ENCODE measurements around the gene GOLGA2.
"Not testable (repeated sequence)": the region's sequence is repeated elsewhere in the genome, so short reads cannot be mapped to it uniquely, and the experiment has no call there.

The GOLGA2 gene

DNA sequence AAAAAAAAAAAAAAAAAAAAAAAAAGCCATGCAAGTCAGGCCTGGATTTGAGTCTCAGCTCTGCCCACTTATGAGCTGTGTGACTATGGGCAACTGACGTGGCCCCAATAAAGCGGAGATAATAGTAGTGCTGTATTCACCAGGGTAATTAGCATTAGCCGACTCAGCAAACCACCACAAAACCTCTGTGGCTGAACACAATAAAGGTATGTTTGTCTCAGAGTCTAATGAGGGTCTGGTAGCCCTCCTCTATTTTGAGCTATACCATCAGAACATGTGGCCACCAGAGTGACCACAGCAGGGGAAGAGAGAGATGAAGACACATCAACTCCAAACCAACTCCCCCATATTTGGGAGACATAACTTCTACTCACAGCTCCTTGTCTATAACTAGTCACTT, 16.2 kb upstream of the GOLGA2 start:
- no peak for DNase-seq (ENCODE audit: low read depth in 2 of 2)

DNA sequence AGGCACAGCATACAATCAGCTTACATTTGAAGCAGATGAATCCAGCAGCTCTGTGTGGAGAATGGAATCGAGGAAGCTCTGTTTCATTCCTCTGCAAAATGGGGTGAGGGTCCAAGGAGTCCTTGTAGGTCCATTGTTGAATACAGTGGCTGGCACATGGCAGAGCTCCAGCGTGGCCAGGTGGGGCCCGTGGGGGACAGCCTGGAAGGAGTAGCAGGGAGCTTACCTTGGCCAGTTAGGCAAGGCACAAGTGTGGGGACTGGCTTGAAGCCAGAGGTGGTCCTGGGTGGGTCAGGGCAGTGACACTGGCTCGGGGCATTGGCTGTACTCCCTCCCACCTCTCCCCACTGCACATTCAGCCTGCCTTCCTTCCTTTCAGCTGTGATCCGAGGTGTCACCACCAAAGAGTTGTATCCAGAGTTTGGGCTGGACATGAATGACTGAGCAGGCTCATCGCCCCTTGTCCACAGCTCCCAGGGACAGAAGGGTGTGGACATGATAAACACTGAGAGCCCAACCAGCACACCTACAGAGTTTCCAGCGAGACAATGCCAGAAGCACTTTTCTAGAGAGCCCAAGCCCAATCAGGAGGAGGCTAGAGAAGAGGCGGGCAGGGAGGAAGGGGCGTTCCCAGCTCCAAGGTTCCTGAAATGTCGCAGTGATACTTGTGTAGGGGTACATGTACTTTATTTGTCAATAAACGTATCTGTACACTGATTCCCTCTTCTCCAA, 12.6 kb upstream of the GOLGA2 start:
- DNase-seq (ENCODE audit: low read depth in 2 of 2), result no peak

DNA sequence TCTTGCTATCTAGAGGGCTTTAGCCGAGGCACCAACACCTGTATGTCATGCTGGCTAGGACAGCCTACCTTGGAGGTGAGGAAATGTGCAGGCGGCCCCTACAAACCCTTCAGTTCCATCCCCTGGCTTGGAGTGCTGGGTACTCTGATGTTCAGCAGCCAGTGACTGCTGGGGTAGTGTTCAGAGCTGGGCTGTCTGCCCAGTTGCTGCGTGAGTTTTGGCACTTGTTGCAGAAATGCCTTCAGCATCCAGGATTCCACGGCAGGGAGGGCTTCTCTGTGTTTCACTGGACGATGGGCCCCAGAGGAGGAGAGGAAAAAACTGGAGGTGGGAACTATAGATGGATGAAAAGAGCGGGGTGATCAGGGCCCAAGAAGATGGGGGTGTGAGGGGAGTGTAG, 10.6 kb upstream of the GOLGA2 start:
- no peak for DNase-seq (ENCODE audit: low read depth in 2 of 2)

DNA sequence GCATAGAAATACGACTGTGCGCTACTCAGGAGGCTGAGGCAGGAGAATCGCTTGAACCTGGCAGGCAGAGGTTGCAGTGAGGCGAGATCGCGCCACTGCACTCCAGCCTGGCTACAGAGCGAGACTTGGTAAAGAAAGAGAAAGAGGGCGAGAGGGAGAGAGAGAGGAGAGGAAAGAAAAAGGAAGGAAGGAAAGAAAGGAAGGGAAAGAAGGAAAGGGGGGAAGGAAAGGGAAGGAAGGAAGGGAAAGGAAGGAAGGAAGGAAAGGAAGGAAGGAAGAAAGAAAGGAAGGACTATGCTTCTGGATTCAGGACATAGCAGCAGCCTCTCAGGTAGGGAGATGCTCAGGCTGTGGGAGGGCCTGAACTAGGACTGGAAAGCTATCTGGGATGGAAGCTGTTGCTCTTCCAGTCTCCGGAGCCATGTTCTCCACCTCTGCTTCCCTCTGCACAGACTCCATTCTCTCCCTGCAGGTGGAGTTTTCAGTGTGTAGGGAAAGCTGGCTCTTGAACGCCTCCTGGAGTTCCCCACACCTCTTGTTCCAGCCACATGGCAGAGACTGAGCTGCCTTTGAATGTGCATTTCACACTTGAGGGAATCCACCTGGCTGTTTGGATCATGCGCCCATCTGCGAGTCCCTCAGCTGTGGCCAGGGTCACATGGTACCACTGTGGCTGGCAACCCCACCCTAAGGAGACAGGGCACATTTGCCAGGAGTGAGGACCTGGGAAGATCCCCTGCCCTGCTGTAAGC, 9.4 kb upstream of the GOLGA2 start:
- DNase-seq (ENCODE audit: low read depth in 2 of 2), result no peak

DNA sequence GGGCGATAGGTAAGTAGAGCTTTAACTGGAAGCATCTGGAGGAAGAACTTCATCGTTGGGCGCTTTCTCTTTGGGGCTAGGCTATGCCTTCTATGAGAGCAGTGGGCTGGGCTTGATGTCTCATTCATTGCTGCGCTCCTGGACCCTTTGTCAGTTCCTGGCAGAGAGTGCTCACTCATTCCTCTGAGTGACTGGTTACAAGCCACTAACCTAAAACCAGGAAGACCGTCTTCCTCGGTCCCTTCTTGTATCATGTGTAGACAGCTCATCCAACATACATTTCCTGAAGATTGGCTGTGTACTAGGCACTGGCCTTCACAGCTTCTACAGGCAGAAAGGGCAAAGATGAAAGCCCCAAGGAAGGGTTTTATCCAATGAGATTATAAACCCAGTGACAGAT, 6.7 kb upstream of the GOLGA2 start:
- no peak for DNase-seq (ENCODE audit: low read depth in 2 of 2)

DNA sequence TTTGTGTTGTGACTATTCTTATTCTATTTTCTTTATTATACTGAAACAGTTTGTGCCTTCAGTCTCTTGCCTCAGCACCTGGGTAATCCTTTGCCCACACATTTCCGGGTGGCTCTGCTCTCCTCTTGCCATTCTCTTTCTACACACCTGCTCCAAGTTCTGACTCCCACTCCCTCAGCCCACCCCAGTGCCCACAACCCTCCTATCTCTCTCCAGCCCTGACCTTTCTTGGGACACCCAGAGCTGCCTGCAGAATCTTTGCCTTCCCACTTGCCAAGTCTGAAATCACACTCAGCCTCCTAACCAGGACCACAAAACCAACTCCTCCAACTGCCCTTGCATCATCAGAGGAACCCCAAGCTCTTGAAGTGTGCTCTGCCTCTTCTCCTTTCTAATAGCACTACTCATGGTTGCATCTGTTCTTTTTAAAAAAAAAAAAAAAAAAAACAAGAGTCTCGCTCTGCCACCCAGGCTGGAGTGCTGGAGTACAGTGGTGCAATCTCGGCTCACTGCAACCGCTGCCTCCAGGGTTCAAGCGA, 4.3 kb upstream of the GOLGA2 start:
- no peak for DNase-seq (ENCODE audit: low read depth in 2 of 2)

DNA sequence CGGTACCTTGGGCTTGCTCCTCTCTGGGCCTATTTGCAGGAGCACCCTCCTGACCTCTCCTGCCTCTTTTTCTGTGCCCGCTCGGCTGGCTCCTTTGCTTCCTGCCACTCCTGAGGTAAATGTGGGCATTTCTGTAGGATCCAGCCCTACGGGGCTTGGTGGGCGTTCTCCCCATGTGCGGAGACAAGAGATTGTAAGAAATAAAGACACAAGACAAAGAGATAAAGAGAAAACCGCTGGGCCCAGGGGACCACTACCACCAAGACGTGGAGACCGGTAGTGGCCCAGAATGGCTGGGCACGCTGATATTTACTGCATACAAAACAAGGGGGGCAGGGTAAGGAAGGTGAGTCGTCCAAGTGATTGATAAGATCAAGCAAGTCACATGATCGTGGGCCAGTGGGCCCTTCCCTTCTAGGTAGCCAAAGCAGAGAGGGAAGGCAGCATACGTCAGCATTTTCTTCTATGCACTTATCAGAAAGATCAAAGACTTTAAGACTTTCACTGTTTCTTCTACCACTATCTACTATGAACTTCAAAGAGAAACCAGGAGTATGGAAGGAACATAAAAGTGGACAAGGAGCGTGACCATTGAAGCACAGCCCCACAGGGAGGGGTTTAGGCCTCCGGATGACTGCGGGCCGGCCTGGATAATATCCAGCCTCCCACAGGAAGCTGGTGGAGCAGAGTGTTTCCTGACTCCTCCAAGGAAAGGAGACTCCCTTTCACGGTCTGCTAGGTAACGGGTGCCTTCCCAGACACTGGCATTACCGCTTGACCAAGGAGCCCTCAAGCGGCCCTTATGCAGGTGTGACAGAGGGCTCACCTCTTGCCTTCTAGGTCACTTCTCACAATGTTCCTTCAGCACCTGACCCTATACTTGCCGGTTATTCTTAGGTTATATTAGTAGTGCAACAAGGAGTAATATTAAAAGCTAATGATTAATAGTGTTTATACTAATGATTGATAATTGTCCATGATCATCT, 3.6 kb upstream of the GOLGA2 start:
- DNase-seq (ENCODE audit: low read depth in 2 of 2), result not testable (repeated sequence)

DNA sequence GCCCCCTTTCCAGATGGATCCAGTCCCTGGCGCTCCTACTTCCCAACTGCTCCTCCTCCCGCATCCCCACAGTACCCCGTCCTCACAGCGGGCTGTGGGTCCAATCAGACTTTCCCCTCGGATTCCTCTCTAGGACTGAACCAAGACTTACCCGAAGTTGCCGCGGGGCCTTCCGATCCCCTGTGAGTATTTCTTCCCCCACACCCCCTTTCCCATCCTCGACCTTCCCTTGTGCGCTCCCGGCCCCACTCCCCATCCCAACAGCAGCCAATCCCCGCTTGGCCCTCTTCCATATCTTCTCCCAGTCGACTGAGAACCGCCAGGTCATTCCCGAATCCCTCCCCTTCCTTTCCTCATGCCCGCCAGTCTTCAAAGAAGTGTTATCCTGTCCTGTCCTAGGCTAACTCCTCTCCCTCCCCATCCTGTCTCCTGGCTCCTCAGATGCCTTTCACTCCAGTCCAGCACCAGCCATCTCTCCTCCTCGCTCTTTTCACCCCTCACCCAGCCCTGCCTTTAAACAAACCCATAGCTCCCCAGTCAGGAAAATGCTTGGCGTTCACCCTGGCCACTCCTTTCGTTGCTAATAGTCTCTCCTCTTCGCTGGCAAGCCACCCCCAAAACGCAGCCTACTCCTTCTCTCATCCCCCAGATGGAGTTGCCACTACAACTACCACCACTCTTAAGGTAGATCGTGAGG, 915 bp upstream of the GOLGA2 start:
- no peak for DNase-seq (ENCODE audit: low read depth in 2 of 2)

DNA sequence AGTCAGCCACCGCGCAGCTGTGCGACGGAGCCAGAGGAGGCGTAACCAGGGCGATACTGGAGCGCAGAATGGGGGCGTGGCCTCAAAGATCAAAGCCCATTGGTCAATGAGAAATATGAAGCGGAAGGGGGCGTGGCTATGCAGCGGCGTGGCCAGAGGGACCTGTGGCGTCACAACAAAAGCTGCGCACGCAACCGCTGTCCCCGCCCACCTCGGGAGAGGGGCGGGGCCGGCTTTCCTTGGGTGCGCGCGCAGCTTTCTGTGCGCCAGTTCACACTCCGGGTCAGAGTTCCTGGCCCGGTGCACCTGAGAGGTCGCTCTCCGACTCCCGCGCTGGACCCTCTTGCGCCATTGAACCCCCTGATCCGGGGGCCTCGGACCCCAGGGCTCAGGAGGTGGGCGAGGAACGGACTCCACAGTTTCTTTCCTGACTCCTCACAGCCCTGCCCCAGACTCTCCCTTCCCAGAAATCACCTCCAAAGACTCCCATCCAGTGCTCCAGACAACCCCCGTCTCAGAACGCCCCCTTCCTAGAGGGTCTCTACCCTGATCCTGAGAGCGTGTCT, 284 bp upstream of the GOLGA2 start, which contains the start of gene SWI5:
TSS of gene SWI5 (plus strand) at position 269 of the 566 bp plus-strand sequence.
- peak; percentile 99 to 100 for DNase-seq (ENCODE audit: low read depth in 2 of 2)

DNA sequence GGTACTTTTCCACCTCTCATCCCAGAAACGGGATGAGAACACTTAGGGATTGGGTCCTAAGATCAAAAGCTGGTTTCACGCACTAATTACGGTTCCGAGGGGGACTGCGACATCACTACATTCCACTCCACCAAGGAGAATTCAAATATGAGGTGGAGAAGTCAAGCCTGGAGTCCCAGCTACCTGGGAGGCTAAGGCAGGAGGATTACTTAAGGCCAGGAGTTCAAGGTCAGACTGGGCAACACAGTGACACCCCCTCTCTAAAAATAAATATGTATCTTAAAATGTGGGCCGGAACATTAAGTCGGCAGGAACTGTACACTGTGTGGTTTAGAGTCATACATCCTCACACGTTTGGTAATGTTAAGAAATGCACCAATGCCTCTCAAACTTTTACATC, 1.6 kb downstream of the GOLGA2 start:
- no peak for DNase-seq (ENCODE audit: low read depth in 2 of 2)

DNA sequence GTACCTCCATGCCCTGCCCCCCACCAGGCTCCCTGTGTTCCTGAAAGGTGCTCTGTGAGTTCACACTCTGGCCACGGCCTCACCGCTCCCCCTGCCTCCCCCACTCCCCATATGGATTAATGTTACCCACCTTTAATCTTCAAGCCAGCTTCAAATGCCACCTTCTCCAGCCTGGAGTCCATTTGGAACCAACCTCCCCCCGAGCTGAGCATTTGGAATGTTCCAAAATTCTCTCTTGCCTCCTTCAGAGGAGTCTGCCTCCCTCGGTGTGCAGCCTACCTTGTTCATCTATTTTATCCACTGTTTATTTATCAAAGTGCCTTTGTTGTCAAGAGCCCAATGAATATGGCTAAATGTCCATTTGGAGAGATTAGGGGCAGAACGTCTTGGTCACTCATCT, 4.3 kb downstream of the GOLGA2 start:
- DNase-seq (ENCODE audit: low read depth in 2 of 2), result no peak

DNA sequence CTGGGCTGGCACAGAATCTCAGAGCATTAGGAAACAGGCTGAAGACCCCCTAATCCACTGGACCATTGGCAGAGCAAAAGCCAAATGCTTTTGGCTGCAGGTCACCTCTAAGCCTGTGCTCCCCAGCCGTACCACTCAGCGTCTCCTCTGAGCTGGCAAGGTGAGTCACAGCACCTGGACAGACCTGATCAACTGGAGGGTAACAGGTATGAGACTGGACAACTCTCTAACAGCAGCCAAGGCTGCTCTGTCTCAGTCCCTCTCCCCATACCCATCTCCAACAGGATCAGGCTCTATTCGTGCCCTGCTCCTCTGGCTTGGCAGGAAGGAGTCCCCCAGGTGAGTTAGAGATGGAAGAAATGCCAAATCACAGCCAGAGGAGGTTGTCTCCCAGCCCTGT, 4.7 kb downstream of the GOLGA2 start:
- DNase-seq (ENCODE audit: low read depth in 2 of 2), result no peak

DNA sequence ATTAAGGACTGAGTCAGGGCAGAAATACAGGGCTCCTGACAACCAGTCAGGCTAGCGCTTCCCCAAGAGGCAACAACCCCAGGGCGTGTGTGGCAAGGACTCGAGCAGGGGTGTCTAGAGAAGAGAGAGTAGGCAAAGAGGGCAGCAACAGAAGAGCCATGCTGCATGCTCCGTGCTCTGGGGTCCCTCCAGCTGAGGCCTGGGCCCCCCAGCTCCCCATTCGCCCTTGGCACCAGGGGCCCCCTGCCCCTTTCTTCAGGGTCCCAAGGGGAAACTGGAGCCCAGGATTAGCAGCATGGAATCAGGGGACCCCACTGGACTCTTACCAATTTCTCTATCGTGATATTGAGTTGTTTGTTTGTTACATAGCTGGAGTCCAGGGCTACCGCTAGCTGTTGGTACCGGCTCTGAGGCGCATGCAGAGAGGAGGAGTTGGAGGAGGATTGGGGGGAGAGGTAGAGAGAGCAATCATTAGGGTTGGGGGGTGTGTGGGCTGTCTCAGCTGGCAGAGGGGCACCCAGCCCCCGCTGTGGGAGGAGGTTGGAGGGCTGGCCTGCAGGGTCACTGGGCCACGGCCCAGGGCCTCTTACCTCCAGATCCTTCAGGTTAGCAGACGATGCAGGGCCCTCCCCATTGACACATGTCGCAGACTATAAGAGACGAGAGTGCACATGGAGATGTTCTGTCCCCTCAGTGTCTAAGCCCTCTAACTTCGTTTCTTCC, 8.8 kb downstream of the GOLGA2 start:
- DNase-seq (ENCODE audit: low read depth in 2 of 2), result no peak

DNA sequence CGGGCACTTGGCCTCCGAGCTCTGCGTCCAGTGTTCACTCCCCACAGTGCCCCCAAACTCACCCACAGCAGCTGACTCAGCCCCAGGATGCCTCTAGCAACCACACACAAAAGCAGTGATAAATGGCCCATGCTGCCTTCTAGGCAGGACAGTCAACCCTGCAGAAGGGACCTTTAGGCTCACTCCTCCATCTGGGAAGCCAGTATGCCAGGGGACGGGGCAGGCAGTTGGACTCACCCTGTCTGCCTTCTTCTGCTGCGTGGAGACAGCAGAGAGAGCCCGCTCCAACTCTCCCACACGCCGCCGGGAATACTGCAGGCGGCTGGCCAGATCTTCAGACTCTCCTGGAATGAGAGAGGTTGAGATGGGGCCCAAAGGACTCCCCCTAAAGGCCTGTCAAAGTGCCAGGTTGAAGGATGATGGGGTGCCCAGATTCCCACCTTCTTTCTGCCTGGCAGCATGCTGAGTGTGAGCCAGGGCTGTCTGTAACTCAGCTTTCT, 10.4 kb downstream of the GOLGA2 start:
- no peak for DNase-seq (ENCODE audit: low read depth in 2 of 2)

DNA sequence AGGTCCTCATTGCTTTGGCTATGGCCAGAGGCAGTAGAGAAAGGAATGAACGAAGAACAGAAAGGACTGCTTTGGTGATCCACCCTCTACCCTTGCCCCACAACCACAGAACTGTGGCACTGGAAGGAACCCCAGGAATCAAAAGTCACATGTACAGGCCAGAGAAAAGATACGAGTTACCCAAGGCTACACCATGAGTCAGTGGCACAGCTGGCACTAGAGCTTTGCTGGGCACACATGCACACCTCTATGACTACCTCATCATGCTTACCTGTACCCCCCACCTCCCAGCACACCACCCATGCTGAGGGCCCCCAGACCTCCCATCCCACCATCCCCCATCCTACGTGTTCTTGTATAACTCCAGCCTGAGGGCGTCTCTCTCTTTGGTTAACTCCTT, 13.1 kb downstream of the GOLGA2 start:
- no peak for DNase-seq (ENCODE audit: low read depth in 2 of 2)

DNA sequence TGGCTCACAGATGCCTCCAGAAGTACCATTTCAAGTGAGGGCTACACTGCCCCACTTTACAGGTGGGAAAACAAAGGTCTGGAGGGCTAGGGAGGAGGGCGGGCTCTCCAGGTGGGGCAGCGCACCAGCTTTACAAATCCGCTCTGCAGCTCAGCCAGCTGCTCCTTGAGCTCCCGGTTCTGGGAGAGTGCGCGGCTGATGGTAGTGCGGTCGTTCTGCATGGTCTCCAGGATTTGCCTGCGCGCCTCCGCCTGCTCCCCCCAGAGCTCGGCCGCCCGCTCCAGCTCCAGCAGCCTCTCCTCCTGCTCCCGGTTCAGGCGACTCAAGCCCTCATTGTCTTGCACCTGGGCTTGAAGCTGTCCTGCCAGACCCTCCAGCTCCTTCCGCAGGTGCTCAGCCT, 15.5 kb downstream of the GOLGA2 start:
- no peak for DNase-seq (ENCODE audit: low read depth in 2 of 2)

DNA sequence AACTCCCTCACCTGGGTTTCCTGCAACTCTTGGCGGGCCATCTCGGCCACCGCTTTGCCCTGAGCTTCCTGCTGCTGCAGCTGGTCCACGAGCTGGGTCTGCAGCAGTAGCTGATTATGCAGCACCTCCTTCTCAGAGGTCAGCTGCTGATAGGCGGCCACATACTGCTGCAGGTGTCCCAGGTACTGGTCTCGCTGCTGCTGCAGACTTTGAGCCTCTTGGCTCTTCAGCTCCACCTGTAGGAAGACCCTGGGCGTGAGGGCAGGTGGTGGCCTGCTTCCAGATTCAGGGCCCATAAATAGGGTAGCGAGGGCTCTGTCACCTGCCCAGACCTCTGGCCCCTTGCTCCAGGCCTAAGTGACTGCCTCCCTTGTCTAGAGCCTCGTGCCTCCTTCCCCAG, 16.7 kb downstream of the GOLGA2 start:
- no peak for DNase-seq (ENCODE audit: low read depth in 2 of 2)

DNA sequence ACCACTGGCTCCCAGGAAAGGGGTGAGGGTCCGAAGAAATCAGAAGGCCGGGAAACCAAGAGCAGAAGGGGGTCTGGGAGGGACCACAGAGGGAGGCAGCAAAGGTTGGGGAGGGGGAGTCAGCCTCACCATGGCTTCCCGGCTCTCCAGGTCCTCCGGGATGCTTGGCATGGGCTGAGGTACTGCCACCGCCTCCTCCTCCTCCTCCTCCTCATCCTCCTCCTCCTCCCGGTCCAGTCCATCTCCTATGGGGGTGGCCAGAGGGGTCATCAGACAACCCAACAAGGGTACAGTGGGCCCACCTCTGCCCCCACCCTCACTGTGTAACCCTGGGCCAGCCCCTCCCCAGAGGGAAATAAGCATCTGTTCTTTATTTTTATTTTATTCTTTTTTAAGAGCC, 17.5 kb downstream of the GOLGA2 start:
- no peak for DNase-seq (ENCODE audit: low read depth in 2 of 2)

DNA sequence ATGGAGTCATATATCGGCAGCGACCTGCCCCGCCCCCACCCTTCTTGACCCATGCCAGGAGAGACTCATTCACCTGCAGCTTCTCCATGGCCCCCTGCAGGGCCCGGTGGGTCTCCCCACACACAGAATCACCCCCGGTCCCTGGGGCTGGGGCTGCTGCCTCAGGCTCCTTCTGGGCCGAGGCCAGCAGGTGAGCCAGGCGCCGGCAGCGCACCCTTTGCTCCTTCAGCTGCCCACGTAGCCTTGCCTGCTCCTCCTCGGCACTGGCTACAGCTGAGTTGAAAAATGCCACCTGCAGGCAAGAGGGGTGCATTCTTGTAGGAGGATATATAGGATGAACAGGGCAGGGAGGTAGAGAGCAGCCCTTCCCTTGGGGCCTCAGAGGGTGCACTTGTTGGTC, 17.9 kb downstream of the GOLGA2 start:
- no peak for DNase-seq (ENCODE audit: low read depth in 2 of 2)

All from stimulated activated CD4-positive, alpha-beta T cell treated with anti-CD3 and anti-CD28 coated beads, Interleukin-1b, Interleukin-23, amount 100 ng/mL, for 4 hours (primary cell).